ENCODE data around the gene SH3BP5. TPM values are rescaled to one million over a fixed set of nuclear protein-coding genes. Genes with fewer than 3 reads are reported as not detected.

The SH3BP5 gene
- total RNA-seq, 6 experiments from 2014 or later: 8.9 to 19.2 (median 13.8) TPM

DNA sequence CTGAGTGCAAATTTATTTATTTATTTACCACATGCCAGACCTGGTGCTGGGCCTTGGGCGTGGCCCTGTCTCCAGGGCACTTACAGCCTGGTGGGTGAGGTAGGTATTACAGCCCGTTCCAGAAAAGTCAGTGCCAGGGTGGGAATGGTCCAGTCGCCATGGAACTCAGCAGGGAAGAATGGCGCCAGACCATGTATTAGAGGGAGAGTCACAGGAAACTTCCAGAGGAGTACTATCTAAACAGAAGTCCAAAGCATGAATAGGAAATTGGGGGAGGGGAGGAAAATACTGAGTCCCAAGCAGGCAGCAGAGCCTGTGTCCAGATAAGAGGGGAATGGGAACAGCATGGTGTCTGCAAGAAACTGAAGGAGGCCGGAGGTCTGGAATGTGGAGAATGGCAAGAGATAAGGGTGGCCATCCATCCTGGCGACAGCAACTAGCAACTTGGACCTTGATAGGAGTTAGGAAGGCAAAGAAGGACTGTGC, 27.0 kb downstream of the SH3BP5 start:
- TF ChIP-seq, protein P1, sequence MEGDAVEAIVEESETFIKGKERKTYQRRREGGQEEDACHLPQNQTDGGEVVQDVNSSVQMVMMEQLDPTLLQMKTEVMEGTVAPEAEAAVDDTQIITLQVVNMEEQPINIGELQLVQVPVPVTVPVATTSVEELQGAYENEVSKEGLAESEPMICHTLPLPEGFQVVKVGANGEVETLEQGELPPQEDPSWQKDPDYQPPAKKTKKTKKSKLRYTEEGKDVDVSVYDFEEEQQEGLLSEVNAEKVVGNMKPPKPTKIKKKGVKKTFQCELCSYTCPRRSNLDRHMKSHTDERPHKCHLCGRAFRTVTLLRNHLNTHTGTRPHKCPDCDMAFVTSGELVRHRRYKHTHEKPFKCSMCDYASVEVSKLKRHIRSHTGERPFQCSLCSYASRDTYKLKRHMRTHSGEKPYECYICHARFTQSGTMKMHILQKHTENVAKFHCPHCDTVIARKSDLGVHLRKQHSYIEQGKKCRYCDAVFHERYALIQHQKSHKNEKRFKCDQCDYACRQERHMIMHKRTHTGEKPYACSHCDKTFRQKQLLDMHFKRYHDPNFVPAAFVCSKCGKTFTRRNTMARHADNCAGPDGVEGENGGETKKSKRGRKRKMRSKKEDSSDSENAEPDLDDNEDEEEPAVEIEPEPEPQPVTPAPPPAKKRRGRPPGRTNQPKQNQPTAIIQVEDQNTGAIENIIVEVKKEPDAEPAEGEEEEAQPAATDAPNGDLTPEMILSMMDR (IDR thresholded peaks at IDR 0.05): peak in 1 of 4 donors; percentile 9
- TF ChIP-seq POLR2A (IDR thresholded peaks at IDR 0.05): no peak
- ATAC-seq (peak; percentile 40 to 81 (median 70)), DNase-seq (no peak)
- H3K27me3 ChIP-seq: no peaks in the 10 kb centered on the region
- WGBS (ENCODE audit: insufficient coverage, low coverage, low lambda C conversion rate, missing lambda C conversion rate): 68% methylated on average over 6 of the region's 6 CpGs
- no peak overlapping the region for H3K27ac ChIP-seq
- H3K36me3 ChIP-seq: peaks cover 0 to 2% (median 0%) of the 10 kb centered on the region in 4 donors
- H3K4me1 ChIP-seq: no peaks in the 10 kb centered on the region
- no peak overlapping the region for H3K4me3 ChIP-seq
- intact Hi-C loops (cut with DNase I): no loop called here
- H3K9me3 ChIP-seq: no peaks in the 10 kb centered on the region

DNA sequence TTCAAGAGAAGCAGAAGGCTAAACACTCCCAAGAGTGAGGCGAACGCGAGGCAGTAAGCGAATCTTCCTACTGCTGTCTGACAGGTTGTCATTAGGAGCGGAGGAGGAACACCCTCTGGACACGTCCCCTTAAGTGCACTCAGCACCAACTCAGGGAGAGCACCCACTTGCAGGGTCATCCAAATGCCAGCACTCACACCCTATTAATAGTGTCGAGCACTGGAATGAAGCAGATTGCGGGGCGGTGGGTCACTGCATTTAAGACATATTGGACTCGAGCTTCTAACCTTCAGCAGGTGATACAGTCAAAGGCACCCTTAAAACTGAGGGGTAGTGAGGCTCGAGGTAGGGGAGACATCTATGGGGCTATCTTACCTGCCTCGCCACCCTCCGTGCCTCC, 28.7 kb downstream of the SH3BP5 start:
- intact Hi-C loops (cut with DNase I): no loop called here
- 98% methylated on average over 10 of the region's 13 CpGs for WGBS (ENCODE audit: insufficient coverage, low coverage, low lambda C conversion rate, missing lambda C conversion rate)
- DNase-seq (no peak), ATAC-seq (no peak)
- H3K27ac ChIP-seq: no peak overlapping the region
- no peak for TF ChIP-seq POLR2A (IDR thresholded peaks at IDR 0.05)
- TF ChIP-seq, protein P1 (IDR thresholded peaks at IDR 0.05): no peak
- no peak overlapping the region for H3K4me3 ChIP-seq
- H3K4me1 ChIP-seq: peaks cover 0 to 8% (median 2%) of the 10 kb centered on the region in 4 donors
- peaks cover 0 to 2% (median 0%) of the 10 kb centered on the region in 4 donors for H3K36me3 ChIP-seq
- no peaks in the 10 kb centered on the region for H3K9me3 ChIP-seq
- no peaks in the 10 kb centered on the region for H3K27me3 ChIP-seq

DNA sequence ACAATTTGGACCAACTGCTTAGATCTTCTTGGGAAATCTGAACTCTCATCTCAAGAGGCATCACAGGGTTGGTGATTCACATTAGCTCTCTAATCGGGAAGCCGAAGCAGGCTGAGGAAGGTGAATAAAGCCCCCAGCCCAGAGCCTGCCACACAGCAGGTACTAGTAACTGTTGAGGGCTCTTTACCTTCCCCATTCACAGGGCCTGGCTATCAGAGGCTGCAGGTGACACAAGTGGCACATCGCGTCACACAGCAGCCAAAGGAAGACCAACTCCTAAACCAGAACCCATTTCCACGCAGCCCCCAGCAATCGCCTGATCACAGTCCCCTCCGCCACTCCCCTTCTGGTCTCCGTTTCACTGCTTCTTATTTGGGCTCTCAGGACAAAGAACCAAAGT, 29.2 kb downstream of the SH3BP5 start:
- TF ChIP-seq POLR2A (IDR thresholded peaks at IDR 0.05): no peak
- TF ChIP-seq, protein P1 (IDR thresholded peaks at IDR 0.05): no peak
- no peak overlapping the region for H3K4me3 ChIP-seq
- intact Hi-C loops (cut with DNase I): no loop called here
- H3K27ac ChIP-seq: no peak overlapping the region
- ATAC-seq (no peak), DNase-seq (no peak)
- WGBS (ENCODE audit: insufficient coverage, low coverage, low lambda C conversion rate, missing lambda C conversion rate): 79% methylated on average over 4 of the region's 8 CpGs
- H3K36me3 ChIP-seq: peaks cover 0 to 2% (median 0%) of the 10 kb centered on the region in 4 donors
- peaks cover 0 to 9% (median 2%) of the 10 kb centered on the region in 4 donors for H3K4me1 ChIP-seq
- H3K9me3 ChIP-seq: no peaks in the 10 kb centered on the region
- no peaks in the 10 kb centered on the region for H3K27me3 ChIP-seq

DNA sequence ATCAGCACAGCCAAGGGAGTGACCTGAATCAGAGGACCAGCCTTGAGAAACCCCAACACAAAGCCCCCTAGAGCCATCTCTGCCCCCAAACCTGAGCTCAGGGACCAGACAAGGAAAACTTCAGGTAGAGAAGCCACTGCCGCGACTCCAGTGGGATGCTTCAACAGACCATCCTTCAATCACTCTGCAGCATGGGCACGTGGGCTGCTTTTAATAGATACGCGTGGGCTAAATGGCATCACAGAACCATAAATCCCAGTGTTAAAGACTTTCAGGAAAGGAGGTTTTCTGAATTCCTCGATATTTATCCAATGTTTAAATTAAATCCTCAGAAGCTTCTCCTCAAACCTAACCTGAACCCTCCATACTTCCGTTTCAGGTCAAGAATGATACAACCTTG, 30.6 kb downstream of the SH3BP5 start:
- no peaks in the 10 kb centered on the region for H3K27me3 ChIP-seq
- H3K27ac ChIP-seq: no peak overlapping the region
- H3K4me1 ChIP-seq: peaks cover 0 to 9% (median 2%) of the 10 kb centered on the region in 4 donors
- TF ChIP-seq POLR2A (IDR thresholded peaks at IDR 0.05): no peak
- TF ChIP-seq, protein P1 (IDR thresholded peaks at IDR 0.05): no peak
- H3K36me3 ChIP-seq: peaks cover 0 to 2% (median 0%) of the 10 kb centered on the region in 4 donors
- no peak for ATAC-seq
- intact Hi-C loops (cut with DNase I): no loop called here
- WGBS (ENCODE audit: insufficient coverage, low coverage, low lambda C conversion rate, missing lambda C conversion rate): no CpG with 5 or more reads among the region's 7 CpGs
- H3K4me3 ChIP-seq: no peak overlapping the region
- no peak for DNase-seq
- no peaks in the 10 kb centered on the region for H3K9me3 ChIP-seq
